ENCODE data around the gene ADGRB3. TPM values are rescaled to one million over a fixed set of nuclear protein-coding genes. Genes with fewer than 3 reads are reported as not detected.
"Not testable (repeated sequence)": the region's sequence is repeated elsewhere in the genome, so short reads cannot be mapped to it uniquely, and the experiment has no call there.

Gene ADGRB3
- total and polyA plus RNA-seq, 4 donors: 0.21 to 2.3 (median 0.48) TPM

GRCh38 chr6:68746376-68746775 lies 111.3 kb downstream of the ADGRB3 start (continued):
- no peak for TF ChIP-seq REST (IDR thresholded peaks at IDR 0.05)
- no peak for TF ChIP-seq HNF4A (conservative IDR thresholded peaks at IDR 0.05)
- TF ChIP-seq RXRA (IDR thresholded peaks at IDR 0.05): no peak
- no peak for TF ChIP-seq ZBTB33 (IDR thresholded peaks at IDR 0.05)

GRCh38 chr6:68747110-68747790 lies 112.2 kb downstream of the ADGRB3 start:
- Histone ChIP-seq H3K9me3 (ENCODE audit: control insufficient read depth in 4 of 4, low read length in 3 of 4) (no peaks in the 10 kb centered on the region), H3K27ac (ENCODE audit: low read depth in 1 of 2, low read length in 2 of 2) (no peak overlapping the region), H3K36me3 (ENCODE audit: control insufficient read depth in 4 of 4, insufficient read depth in 3 of 4, low read depth in 1 of 4, low read length in 3 of 4) (no peaks in the 10 kb centered on the region), H3K4me3 (ENCODE audit: low read depth in 1 of 3, low read length in 3 of 3) (no peak overlapping the region), H3K9ac (ENCODE audit: low read depth in 1 of 2, low read length in 2 of 2) (no peak overlapping the region), H3K4me1 (ENCODE audit: control insufficient read depth in 4 of 4, insufficient read depth in 4 of 4, low read length in 3 of 4) (no peaks in the 10 kb centered on the region), H3K27me3 (ENCODE audit: control insufficient read depth in 4 of 4, insufficient read depth in 4 of 4, low read length in 3 of 4) (no peaks in the 10 kb centered on the region)
- no peak for TF ChIP-seq MAX (IDR thresholded peaks at IDR 0.05)
- no peak for TF ChIP-seq RXRA (IDR thresholded peaks at IDR 0.05)
- WGBS: 97% methylated on average over 1 of the region's 1 CpG
- DNase-seq (ENCODE audit: low spot score): no peak

GRCh38 chr6:68747832-68748231 lies 112.8 kb downstream of the ADGRB3 start:
- not testable (repeated sequence) for H3K36me3 ChIP-seq (ENCODE audit: control insufficient read depth in 4 of 4, insufficient read depth in 3 of 4, low read depth in 1 of 4, low read length in 3 of 4); H3K27me3 ChIP-seq (ENCODE audit: control insufficient read depth in 4 of 4, insufficient read depth in 4 of 4, low read length in 3 of 4); H3K27ac ChIP-seq (ENCODE audit: low read depth in 1 of 2, low read length in 2 of 2); H3K4me3 ChIP-seq (ENCODE audit: low read depth in 1 of 3, low read length in 3 of 3); H3K4me1 ChIP-seq (ENCODE audit: control insufficient read depth in 4 of 4, insufficient read depth in 4 of 4, low read length in 3 of 4); H3K9ac ChIP-seq (ENCODE audit: low read depth in 1 of 2, low read length in 2 of 2); DNase-seq (ENCODE audit: low spot score); H3K9me3 ChIP-seq (ENCODE audit: control insufficient read depth in 4 of 4, low read length in 3 of 4)
- WGBS: 88% methylated on average over 3 of the region's 3 CpGs

- no peak for DNase-seq (ENCODE audit: low spot score)
- no peaks in the 10 kb centered on the region for H3K36me3 ChIP-seq (ENCODE audit: control insufficient read depth in 4 of 4, insufficient read depth in 3 of 4, low read depth in 1 of 4, low read length in 3 of 4)
- no peaks in the 10 kb centered on the region for H3K4me1 ChIP-seq (ENCODE audit: control insufficient read depth in 4 of 4, insufficient read depth in 4 of 4, low read length in 3 of 4)
- no peak overlapping the region for H3K27ac ChIP-seq (ENCODE audit: low read depth in 1 of 2, low read length in 2 of 2)
- H3K27me3 ChIP-seq (ENCODE audit: control insufficient read depth in 4 of 4, insufficient read depth in 4 of 4, low read length in 3 of 4): no peaks in the 10 kb centered on the region
- H3K4me3 ChIP-seq (ENCODE audit: low read depth in 1 of 3, low read length in 3 of 3): no peak overlapping the region
- H3K9me3 ChIP-seq (ENCODE audit: control insufficient read depth in 4 of 4, low read length in 3 of 4): no peaks in the 10 kb centered on the region
- H3K9ac ChIP-seq (ENCODE audit: low read depth in 1 of 2, low read length in 2 of 2): no peak overlapping the region
- no peak for TF ChIP-seq SP1 (IDR thresholded peaks at IDR 0.05)
- no peak for TF ChIP-seq JUND (IDR thresholded peaks at IDR 0.05)
- TF ChIP-seq HNF4A (conservative IDR thresholded peaks at IDR 0.05): no peak
- TF ChIP-seq EGR1 (IDR thresholded peaks at IDR 0.05; ENCODE audit: low read depth in 2 of 2): no peak
- TF ChIP-seq GABPA (IDR thresholded peaks at IDR 0.05 in 1 of 2, conservative IDR thresholded peaks at IDR 0.05 in 1 of 2): no peak
- TF ChIP-seq NR2F2 (IDR thresholded peaks at IDR 0.05): no peak
- no peak for TF ChIP-seq ATF3 (IDR thresholded peaks at IDR 0.05)
- TF ChIP-seq REST (IDR thresholded peaks at IDR 0.05): no peak
- no peak for TF ChIP-seq TAF1 (conservative IDR thresholded peaks at IDR 0.05)
- TF ChIP-seq FOXA2 (IDR thresholded peaks at IDR 0.05): no peak
- no peak for TF ChIP-seq HNF4G (IDR thresholded peaks at IDR 0.05)
- TF ChIP-seq RXRA (IDR thresholded peaks at IDR 0.05): no peak
Observed at GRCh38 chr6:68754681-68755213, 119.7 kb downstream of the ADGRB3 start.
